GM18858 (cell line): ENCODE results near the gene SPACA9.

Source experiments
- ATAC-seq: cut with Tn5 transposase; IDR thresholded peaks from one replicate; pipeline ENCODE4 v1.9.1; 2021; ENCODE audit not compliant: unreplicated experiment

SPACA9 gene

GRCh38 chr9:132937463-132937901 lies 58.8 kb downstream of the SPACA9 start:
- ATAC-seq: no peak

GRCh38 chr9:132939169-132939568 lies 60.5 kb downstream of the SPACA9 start:
- ATAC-seq: no peak
